WTC11 (cell line): ENCODE data around the gene SPTLC1. TPM values are rescaled to one million over a fixed set of nuclear protein-coding genes. Genes with fewer than 3 reads are reported as not detected.

Experiments
- ATAC-seq: fragments of 200-7000 bp; cut with Tn5 transposase; 2 replicates; pipeline ENCODE4 v1.10.0; 2021; ENCODE audit warnings: mild to moderate bottlenecking, moderate library complexity
- CTCF ChIA-PET: fragments of 300-600 bp; sonication (Branson Sonifier 250); formaldehyde crosslinking; loops from one replicate; lab custom pipeline; 2021; ENCODE audit warnings: antibody characterized with exemption; lab: Charles Lee
- POLR2A ChIA-PET: fragments of 350-600 bp; sonication (Branson Sonifier 250); formaldehyde crosslinking; loops from one replicate; lab custom pipeline; 2021; ENCODE audit warnings: antibody characterized with exemption; lab: Charles Lee
- DNase-seq: peaks from one replicate; pipeline ENCODE4 v3.0.0; 2021; ENCODE audit warnings: low spot score
- H3K27ac Mint-ChIP-seq: 2 replicates; pipeline ENCODE4 v1.8.0; 2021; ENCODE audit warnings: mixed read lengths
- H3K27me3 Mint-ChIP-seq: 2 replicates; pipeline ENCODE4 v1.8.0; 2021; ENCODE audit warnings: low read depth, mild to moderate bottlenecking, moderate library complexity, mixed read lengths
- H3K36me3 Mint-ChIP-seq: 2 replicates; pipeline ENCODE4 v1.8.0; 2021; ENCODE audit warnings: mixed read lengths
- H3K4me1 Mint-ChIP-seq: 2 replicates; pipeline ENCODE4 v1.8.0; 2022; ENCODE audit warnings: mixed read lengths
- H3K4me3 Mint-ChIP-seq: 2 replicates; pipeline ENCODE4 v1.8.0; 2021; ENCODE audit warnings: mild to moderate bottlenecking, moderate library complexity, mixed read lengths
- H3K9me3 Mint-ChIP-seq: 2 replicates; pipeline ENCODE4 v1.8.0; 2021; ENCODE audit warnings: mixed read lengths
- EMX1 ChIP-seq: fragments of 250-450 bp; sonication (Bioruptor Pico); IDR thresholded peaks from 2 replicates; pipeline ENCODE4 v1.8.0; 2021; ENCODE audit warnings: mild to moderate bottlenecking
- GTF2I ChIP-seq: fragments of 250-450 bp; sonication (Bioruptor Pico); conservative IDR thresholded peaks from 2 replicates; pipeline ENCODE4 v1.4.0; 2021; ENCODE audit warnings: mild to moderate bottlenecking
- HMGA2 ChIP-seq: fragments of 250-450 bp; sonication (Bioruptor Pico); IDR thresholded peaks from 2 replicates; pipeline ENCODE4 v1.4.0; 2021; ENCODE audit warnings: mild to moderate bottlenecking, moderate library complexity
- IRF2 ChIP-seq: sonication (generic); formaldehyde crosslinking; IDR thresholded peaks from 2 replicates; pipeline ENCODE4 v1.8.0; 2022; ENCODE audit warnings: low read depth, missing genetic modification reagents, borderline replicate concordance
- KAT7 ChIP-seq: sonication (generic); formaldehyde crosslinking; IDR thresholded peaks from 2 replicates; pipeline ENCODE4 v1.8.1; 2023; ENCODE audit warnings: missing genetic modification reagents, mild to moderate bottlenecking, borderline replicate concordance
- PRRX2 ChIP-seq: fragments of 250-450 bp; sonication (Bioruptor Pico); IDR thresholded peaks from 2 replicates; pipeline ENCODE4 v1.8.0; 2021; ENCODE audit warnings: mild to moderate bottlenecking
- RORB ChIP-seq: fragments of 250-450 bp; sonication (Bioruptor Pico); IDR thresholded peaks from 2 replicates; pipeline ENCODE4 v1.9.0; 2021; ENCODE audit warnings: mild to moderate bottlenecking
- SOX15 ChIP-seq: fragments of 250-450 bp; sonication (Bioruptor Pico); IDR thresholded peaks from 2 replicates; pipeline ENCODE4 v1.9.0; 2021; ENCODE audit warnings: mild to moderate bottlenecking
- TEAD4 ChIP-seq: sonication (generic); formaldehyde crosslinking; IDR thresholded peaks from 2 replicates; pipeline ENCODE4 v1.8.0; 2022; ENCODE audit warnings: mild to moderate bottlenecking, missing genetic modification reagents
- ZNF423 ChIP-seq: fragments of 250-450 bp; sonication (Bioruptor Pico); IDR thresholded peaks from 2 replicates; pipeline ENCODE4 v2.1.2; 2022; ENCODE audit warnings: mild to moderate bottlenecking, moderate library complexity
- ZNF671 ChIP-seq: fragments of 250-450 bp; sonication (Bioruptor Pico); IDR thresholded peaks from 2 replicates; pipeline ENCODE4 v1.8.0; 2021; ENCODE audit warnings: mild to moderate bottlenecking
- total RNA-seq: library from RNA; stranded (reverse); gene quantifications from 3 replicates; pipeline ENCODE4 v1.2.3, GENCODE V29; 2021
- TF ChIP-seq, protein P1 (sequence below): sonication (generic); formaldehyde crosslinking; IDR thresholded peaks from 2 replicates; pipeline ENCODE4 v1.8.1; 2023; ENCODE audit warnings: mild to moderate bottlenecking, missing genetic modification reagents
- TF ChIP-seq, protein P2 (sequence below): fragments of 250-450 bp; sonication (Bioruptor Pico); IDR thresholded peaks from 2 replicates; pipeline ENCODE4 v1.9.0; 2021; ENCODE audit warnings: mild to moderate bottlenecking
- TF ChIP-seq, protein P3 (sequence below): fragments of 200-600 bp; IDR thresholded peaks from 2 replicates; pipeline ENCODE4 v1.8.0; 2022; ENCODE audit warnings: antibody characterized with exemption
- TF ChIP-seq, protein P4 (sequence below): fragments of 250-450 bp; sonication (Bioruptor Pico); IDR thresholded peaks from 2 replicates; pipeline ENCODE4 v1.8.0; 2021; ENCODE audit warnings: mild to moderate bottlenecking
- TF ChIP-seq, protein P5 (sequence below): sonication (generic); formaldehyde crosslinking; IDR thresholded peaks from 2 replicates; pipeline ENCODE4 v1.8.0; 2022; ENCODE audit warnings: mild to moderate bottlenecking, missing genetic modification reagents
- TF ChIP-seq, protein P6 (sequence below): sonication (generic); formaldehyde crosslinking; conservative IDR thresholded peaks from 2 replicates; pipeline ENCODE4 v1.8.1; 2022; ENCODE audit warnings: mild to moderate bottlenecking, missing genetic modification reagents
- TF ChIP-seq, protein P7 (sequence below): sonication (generic); formaldehyde crosslinking; IDR thresholded peaks from 2 replicates; pipeline ENCODE4 v1.8.1; 2022; ENCODE audit warnings: mild to moderate bottlenecking, moderate library complexity, missing genetic modification reagents

The SPTLC1 gene
- total RNA-seq, 1 experiment from 2014 or later = 81.2 TPM

DNA sequence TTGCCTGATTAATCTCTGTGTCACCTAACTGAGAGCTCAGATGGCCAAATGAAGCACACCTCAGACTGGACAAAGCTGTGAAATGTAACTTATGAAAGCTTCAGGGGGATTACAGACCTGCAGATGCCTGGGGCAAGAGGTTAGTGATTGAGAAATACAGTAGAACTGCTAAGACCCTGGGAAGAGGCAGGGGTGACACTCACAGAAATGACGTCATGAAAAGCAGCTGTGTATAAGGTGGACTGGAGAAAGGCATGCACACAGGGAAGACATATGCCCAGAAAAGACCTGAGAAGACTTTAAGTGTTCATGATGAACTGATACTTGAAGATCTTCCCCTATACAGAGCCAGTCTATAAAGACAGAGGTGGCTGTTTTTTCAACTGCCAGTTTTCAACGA is 49.3 kb upstream of the SPTLC1 start:
- Mint-ChIP-seq H3K9me3 (peaks cover 16% of the 10 kb centered on the region), H3K4me1 (no peaks in the 10 kb centered on the region), H3K27me3 (no peaks in the 10 kb centered on the region), H3K27ac (no peak overlapping the region), H3K4me3 (no peak overlapping the region), H3K36me3 (no peaks in the 10 kb centered on the region)
- POLR2A ChIA-PET = no interaction called here
- DNase-seq = no peak
- CTCF ChIA-PET = interaction anchor here (2.1 kb wide), 1 partner anchor 24 kb away, joined by 8 read pairs; no protein-coding TSS in a partner anchor
- no peak for ATAC-seq
- no peak for TF ChIP-seq GTF2I (CRISPR knock-in tag)
- no peak for TF ChIP-seq RORB
- TF ChIP-seq, protein P1, sequence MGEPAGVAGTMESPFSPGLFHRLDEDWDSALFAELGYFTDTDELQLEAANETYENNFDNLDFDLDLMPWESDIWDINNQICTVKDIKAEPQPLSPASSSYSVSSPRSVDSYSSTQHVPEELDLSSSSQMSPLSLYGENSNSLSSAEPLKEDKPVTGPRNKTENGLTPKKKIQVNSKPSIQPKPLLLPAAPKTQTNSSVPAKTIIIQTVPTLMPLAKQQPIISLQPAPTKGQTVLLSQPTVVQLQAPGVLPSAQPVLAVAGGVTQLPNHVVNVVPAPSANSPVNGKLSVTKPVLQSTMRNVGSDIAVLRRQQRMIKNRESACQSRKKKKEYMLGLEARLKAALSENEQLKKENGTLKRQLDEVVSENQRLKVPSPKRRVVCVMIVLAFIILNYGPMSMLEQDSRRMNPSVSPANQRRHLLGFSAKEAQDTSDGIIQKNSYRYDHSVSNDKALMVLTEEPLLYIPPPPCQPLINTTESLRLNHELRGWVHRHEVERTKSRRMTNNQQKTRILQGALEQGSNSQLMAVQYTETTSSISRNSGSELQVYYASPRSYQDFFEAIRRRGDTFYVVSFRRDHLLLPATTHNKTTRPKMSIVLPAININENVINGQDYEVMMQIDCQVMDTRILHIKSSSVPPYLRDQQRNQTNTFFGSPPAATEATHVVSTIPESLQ (CRISPR knock-in tag) = no peak
- TF ChIP-seq SOX15 (CRISPR knock-in tag) = no peak
- no peak for TF ChIP-seq PRRX2 (CRISPR knock-in tag)
- TF ChIP-seq, protein P2, sequence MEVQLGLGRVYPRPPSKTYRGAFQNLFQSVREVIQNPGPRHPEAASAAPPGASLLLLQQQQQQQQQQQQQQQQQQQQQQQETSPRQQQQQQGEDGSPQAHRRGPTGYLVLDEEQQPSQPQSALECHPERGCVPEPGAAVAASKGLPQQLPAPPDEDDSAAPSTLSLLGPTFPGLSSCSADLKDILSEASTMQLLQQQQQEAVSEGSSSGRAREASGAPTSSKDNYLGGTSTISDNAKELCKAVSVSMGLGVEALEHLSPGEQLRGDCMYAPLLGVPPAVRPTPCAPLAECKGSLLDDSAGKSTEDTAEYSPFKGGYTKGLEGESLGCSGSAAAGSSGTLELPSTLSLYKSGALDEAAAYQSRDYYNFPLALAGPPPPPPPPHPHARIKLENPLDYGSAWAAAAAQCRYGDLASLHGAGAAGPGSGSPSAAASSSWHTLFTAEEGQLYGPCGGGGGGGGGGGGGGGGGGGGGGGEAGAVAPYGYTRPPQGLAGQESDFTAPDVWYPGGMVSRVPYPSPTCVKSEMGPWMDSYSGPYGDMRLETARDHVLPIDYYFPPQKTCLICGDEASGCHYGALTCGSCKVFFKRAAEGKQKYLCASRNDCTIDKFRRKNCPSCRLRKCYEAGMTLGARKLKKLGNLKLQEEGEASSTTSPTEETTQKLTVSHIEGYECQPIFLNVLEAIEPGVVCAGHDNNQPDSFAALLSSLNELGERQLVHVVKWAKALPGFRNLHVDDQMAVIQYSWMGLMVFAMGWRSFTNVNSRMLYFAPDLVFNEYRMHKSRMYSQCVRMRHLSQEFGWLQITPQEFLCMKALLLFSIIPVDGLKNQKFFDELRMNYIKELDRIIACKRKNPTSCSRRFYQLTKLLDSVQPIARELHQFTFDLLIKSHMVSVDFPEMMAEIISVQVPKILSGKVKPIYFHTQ (CRISPR knock-in tag) = no peak
- no peak for TF ChIP-seq TEAD4 (CRISPR knock-in tag)
- TF ChIP-seq KAT7 (CRISPR knock-in tag) = no peak
- TF ChIP-seq IRF2 (CRISPR knock-in tag) = no peak
- TF ChIP-seq, protein P3, sequence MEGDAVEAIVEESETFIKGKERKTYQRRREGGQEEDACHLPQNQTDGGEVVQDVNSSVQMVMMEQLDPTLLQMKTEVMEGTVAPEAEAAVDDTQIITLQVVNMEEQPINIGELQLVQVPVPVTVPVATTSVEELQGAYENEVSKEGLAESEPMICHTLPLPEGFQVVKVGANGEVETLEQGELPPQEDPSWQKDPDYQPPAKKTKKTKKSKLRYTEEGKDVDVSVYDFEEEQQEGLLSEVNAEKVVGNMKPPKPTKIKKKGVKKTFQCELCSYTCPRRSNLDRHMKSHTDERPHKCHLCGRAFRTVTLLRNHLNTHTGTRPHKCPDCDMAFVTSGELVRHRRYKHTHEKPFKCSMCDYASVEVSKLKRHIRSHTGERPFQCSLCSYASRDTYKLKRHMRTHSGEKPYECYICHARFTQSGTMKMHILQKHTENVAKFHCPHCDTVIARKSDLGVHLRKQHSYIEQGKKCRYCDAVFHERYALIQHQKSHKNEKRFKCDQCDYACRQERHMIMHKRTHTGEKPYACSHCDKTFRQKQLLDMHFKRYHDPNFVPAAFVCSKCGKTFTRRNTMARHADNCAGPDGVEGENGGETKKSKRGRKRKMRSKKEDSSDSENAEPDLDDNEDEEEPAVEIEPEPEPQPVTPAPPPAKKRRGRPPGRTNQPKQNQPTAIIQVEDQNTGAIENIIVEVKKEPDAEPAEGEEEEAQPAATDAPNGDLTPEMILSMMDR = no peak
- TF ChIP-seq, protein P4, sequence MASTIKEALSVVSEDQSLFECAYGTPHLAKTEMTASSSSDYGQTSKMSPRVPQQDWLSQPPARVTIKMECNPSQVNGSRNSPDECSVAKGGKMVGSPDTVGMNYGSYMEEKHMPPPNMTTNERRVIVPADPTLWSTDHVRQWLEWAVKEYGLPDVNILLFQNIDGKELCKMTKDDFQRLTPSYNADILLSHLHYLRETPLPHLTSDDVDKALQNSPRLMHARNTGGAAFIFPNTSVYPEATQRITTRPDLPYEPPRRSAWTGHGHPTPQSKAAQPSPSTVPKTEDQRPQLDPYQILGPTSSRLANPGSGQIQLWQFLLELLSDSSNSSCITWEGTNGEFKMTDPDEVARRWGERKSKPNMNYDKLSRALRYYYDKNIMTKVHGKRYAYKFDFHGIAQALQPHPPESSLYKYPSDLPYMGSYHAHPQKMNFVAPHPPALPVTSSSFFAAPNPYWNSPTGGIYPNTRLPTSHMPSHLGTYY = no peak
- TF ChIP-seq, protein P5, sequence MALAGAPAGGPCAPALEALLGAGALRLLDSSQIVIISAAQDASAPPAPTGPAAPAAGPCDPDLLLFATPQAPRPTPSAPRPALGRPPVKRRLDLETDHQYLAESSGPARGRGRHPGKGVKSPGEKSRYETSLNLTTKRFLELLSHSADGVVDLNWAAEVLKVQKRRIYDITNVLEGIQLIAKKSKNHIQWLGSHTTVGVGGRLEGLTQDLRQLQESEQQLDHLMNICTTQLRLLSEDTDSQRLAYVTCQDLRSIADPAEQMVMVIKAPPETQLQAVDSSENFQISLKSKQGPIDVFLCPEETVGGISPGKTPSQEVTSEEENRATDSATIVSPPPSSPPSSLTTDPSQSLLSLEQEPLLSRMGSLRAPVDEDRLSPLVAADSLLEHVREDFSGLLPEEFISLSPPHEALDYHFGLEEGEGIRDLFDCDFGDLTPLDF (CRISPR knock-in tag) = no peak
- TF ChIP-seq, protein P6, sequence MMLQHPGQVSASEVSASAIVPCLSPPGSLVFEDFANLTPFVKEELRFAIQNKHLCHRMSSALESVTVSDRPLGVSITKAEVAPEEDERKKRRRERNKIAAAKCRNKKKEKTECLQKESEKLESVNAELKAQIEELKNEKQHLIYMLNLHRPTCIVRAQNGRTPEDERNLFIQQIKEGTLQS (CRISPR knock-in tag) = no peak
- TF ChIP-seq, all 79 proteins: peak for 0

DNA sequence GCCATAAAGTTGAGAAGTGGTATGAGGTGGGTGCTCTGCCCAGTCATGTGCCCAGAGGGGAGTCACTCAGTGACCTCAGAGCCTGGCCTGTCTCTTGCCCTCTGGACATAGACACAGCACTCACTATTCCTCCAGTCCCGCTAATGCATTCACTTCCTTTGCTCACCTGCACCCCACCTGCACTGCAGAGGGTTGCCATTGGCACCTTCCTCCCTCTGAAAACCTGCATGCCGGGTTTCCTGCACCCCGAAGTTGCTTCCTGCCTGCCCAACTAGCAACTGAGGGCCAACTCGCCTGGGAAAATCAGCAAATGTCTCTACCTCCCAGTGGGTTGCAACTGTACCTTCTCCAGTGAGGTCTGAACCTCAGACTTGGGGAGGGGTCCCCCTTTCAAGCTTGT is 48.1 kb upstream of the SPTLC1 start:
- Mint-ChIP-seq H3K4me3 (no peak overlapping the region), H3K36me3 (no peaks in the 10 kb centered on the region), H3K9me3 (peaks cover 16% of the 10 kb centered on the region), H3K27me3 (no peaks in the 10 kb centered on the region), H3K4me1 (no peaks in the 10 kb centered on the region), H3K27ac (peak overlapping the region; percentile 8; the same call in 1 of the 2 replicates)
- ChIA-PET CTCF (interaction anchor here (2.1 kb wide), 1 partner anchor 23 kb away, joined by 8 read pairs; no protein-coding TSS in a partner anchor), POLR2A (no interaction called here)
- no peak for ATAC-seq
- TF ChIP-seq GTF2I (CRISPR knock-in tag) = no peak
- TF ChIP-seq, protein P4 = no peak
- TF ChIP-seq ZNF671 = no peak
- TF ChIP-seq ZNF423 (CRISPR knock-in tag) = no peak
- TF ChIP-seq HMGA2 = no peak
- no peak for TF ChIP-seq EMX1
- TF ChIP-seq, protein P7, sequence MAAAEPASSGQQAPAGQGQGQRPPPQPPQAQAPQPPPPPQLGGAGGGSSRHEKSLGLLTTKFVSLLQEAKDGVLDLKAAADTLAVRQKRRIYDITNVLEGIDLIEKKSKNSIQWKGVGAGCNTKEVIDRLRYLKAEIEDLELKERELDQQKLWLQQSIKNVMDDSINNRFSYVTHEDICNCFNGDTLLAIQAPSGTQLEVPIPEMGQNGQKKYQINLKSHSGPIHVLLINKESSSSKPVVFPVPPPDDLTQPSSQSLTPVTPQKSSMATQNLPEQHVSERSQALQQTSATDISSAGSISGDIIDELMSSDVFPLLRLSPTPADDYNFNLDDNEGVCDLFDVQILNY (CRISPR knock-in tag) = no peak
- DNase-seq = no peak
